Endothelial cell of umbilical vein (primary cell): ENCODE data around the gene COQ7. TPM values are rescaled to one million over a fixed set of nuclear protein-coding genes. Genes with fewer than 3 reads are reported as not detected.

Source experiments
- BruUV-seq: library from RNA; stranded (reverse); fragments of 400-500 nt; replicated peaks from 2 replicates; lab custom pipeline; 2021; lab: Mats Ljungman, UMichigan
- CTCF ChIA-PET: fragments of 300-600, 350-600 bp; sonication (Branson Sonifier 250); formaldehyde crosslinking; loops from one replicate; lab custom pipeline; 2021; ENCODE audit warnings: antibody characterized with exemption, inconsistent platforms; lab: Charles Lee
- POLR2A ChIA-PET: fragments of 300-600, 350-600 bp; sonication (Branson Sonifier 250); formaldehyde crosslinking; loops from one replicate; lab custom pipeline; 2021; ENCODE audit warnings: antibody characterized with exemption, inconsistent platforms; lab: Charles Lee
- DNase-seq: peaks from one replicate; pipeline ENCODE4 v3.0.0-alpha.2; 2011; ENCODE audit warnings: low read depth, low spot score
- FAIRE-seq: peaks from 2 replicates; lab custom pipeline; 2011; peaks lifted over from hg19 to GRCh38; lab: Jason Lieb, UNC
- H2AFZ ChIP-seq: 2 replicates; pipeline ENCODE4 v1.6.0; 2012; ENCODE audit warnings: low read depth, low read length, control low read depth, inconsistent platforms
- H3K27ac ChIP-seq: 2 replicates; pipeline ENCODE4 v1.5.1; 2011; ENCODE audit warnings: low read depth, mild to moderate bottlenecking, control low read depth, low read length, moderate library complexity; ENCODE audit not compliant: insufficient read depth
- H3K27me3 ChIP-seq, 2 experiments: 2 replicates each; pipeline versions ENCODE4 v1.6.0 to v1.6.1; 2011; ENCODE audit warnings: low read length in 2 of 2, mixed read lengths in 1 of 2; ENCODE audit not compliant: control insufficient read depth in 2 of 2, insufficient read depth in 2 of 2
- H3K36me3 ChIP-seq, 2 experiments: 2 replicates in 1 of 2; 3 replicates in 1 of 2; pipeline ENCODE4 v1.5.1; 2011; ENCODE audit warnings: low read length in 2 of 2, mild to moderate bottlenecking in 1 of 2, moderate library complexity in 1 of 2; ENCODE audit not compliant: control insufficient read depth in 2 of 2, insufficient read depth in 2 of 2; ENCODE audit errors: extremely low read depth in 1 of 2
- H3K4me1 ChIP-seq: 3 replicates; pipeline ENCODE4 v1.5.1; 2011; ENCODE audit warnings: mild to moderate bottlenecking, low read length; ENCODE audit not compliant: control insufficient read depth, insufficient read depth; ENCODE audit errors: extremely low read depth
- H3K4me2 ChIP-seq: 2 replicates; pipeline ENCODE4 v1.6.1; 2011; ENCODE audit warnings: low read length, control low read depth, mixed read lengths; ENCODE audit not compliant: insufficient read depth
- H3K4me3 ChIP-seq, 3 experiments: fragments of 200-600 bp in 1 of 3; sonication (generic), shearing (Covaris generic) in 1 of 3; replicated peaks in 1 of 3; 2 replicates each; pipeline ENCODE4 v1.5.1; 2011 to 2016; ENCODE audit warnings: control low read depth in 3 of 3, low read length in 3 of 3, mild to moderate bottlenecking in 2 of 3, inconsistent platforms in 1 of 3, low read depth in 1 of 3, moderate library complexity in 1 of 3; ENCODE audit not compliant: insufficient read depth in 1 of 3
- H3K79me2 ChIP-seq: 2 replicates; pipeline ENCODE4 v1.6.0; 2012; ENCODE audit warnings: low read length, inconsistent platforms; ENCODE audit not compliant: control insufficient read depth, insufficient read depth
- H3K9ac ChIP-seq: replicated peaks from 2 replicates; pipeline ENCODE3; 2011; ENCODE audit warnings: low read length, control low read depth; ENCODE audit not compliant: insufficient read depth; ENCODE audit errors: extremely low read depth
- H3K9me1 ChIP-seq: replicated peaks from 3 replicates; pipeline ENCODE4 v1.6.0; 2011; ENCODE audit warnings: mild to moderate bottlenecking, low read length; ENCODE audit not compliant: control insufficient read depth, insufficient read depth; ENCODE audit errors: extremely low read depth
- H3K9me3 ChIP-seq: replicated peaks from 2 replicates; pipeline ENCODE4 v1.5.1; 2012; ENCODE audit warnings: low read length, inconsistent platforms; ENCODE audit not compliant: control insufficient read depth, insufficient read depth
- H4K20me1 ChIP-seq: replicated peaks from 2 replicates; pipeline ENCODE3; 2011; ENCODE audit warnings: mild to moderate bottlenecking, low read length; ENCODE audit not compliant: control insufficient read depth, insufficient read depth; ENCODE audit errors: extremely low read depth
- EZH2 ChIP-seq: IDR thresholded peaks from 2 replicates; pipeline ENCODE4 v1.6.1; 2012; ENCODE audit warnings: borderline replicate concordance, low read depth, mild to moderate bottlenecking, moderate library complexity, low read length, inconsistent platforms; ENCODE audit not compliant: severe bottlenecking
- dilution Hi-C: fragments of 300-500 bp; cut with MboI; formaldehyde crosslinking; loops from one replicate; pipeline ENCODE4 v1.15.0; 2019; ENCODE audit warnings: low sequenced_read_pairs; ENCODE audit not compliant: extremely low pct_ligation_motif_present
- intact Hi-C: fragments of 100-400 bp; cut with micrococcal nuclease; formaldehyde crosslinking; loops from one replicate; pipeline ENCODE4 v1.10.0; 2022
- polyA plus RNA-seq, 4 experiments: library from polyadenylated mRNA; depleted of rRNA in 3 of 4; stranded (reverse) in 3 of 4; unstranded in 1 of 4; fragments of >200 nt; gene quantifications; 2 replicates each; pipeline versions ENCODE4 v1.2.1 to v1.2.3, GENCODE V29; 2011 to 2012; ENCODE audit warnings: missing spikeins in 1 of 4
- total RNA-seq: library from RNA; stranded (reverse); gene quantifications from 2 replicates; pipeline ENCODE4 v1.2.3, GENCODE V29; 2021
- TF ChIP-seq, protein P1 (sequence below), 2 donors: IDR thresholded peaks; 1 replicate in 1 of 2; 2 replicates in 1 of 2; pipeline ENCODE4 v1.5.1; 2011; ENCODE audit warnings: low read length in 2 of 2, mild to moderate bottlenecking in 2 of 2, moderate library complexity in 2 of 2, control low read depth in 1 of 2, inconsistent platforms in 1 of 2, low read depth in 1 of 2; ENCODE audit not compliant: insufficient read depth in 1 of 2; ENCODE audit errors: extremely low read depth in 1 of 2
- TF ChIP-seq, protein P2 (sequence below): IDR thresholded peaks from 2 replicates; pipeline ENCODE4 v1.6.1; 2011; ENCODE audit not compliant: insufficient read depth, insufficient read length

Gene COQ7
- total and polyA plus RNA-seq, 2 donors (not counting 3 experiments of a cell fraction or from before 2014, with no cell fraction given): 12.9 to 24.2 TPM

DNA sequence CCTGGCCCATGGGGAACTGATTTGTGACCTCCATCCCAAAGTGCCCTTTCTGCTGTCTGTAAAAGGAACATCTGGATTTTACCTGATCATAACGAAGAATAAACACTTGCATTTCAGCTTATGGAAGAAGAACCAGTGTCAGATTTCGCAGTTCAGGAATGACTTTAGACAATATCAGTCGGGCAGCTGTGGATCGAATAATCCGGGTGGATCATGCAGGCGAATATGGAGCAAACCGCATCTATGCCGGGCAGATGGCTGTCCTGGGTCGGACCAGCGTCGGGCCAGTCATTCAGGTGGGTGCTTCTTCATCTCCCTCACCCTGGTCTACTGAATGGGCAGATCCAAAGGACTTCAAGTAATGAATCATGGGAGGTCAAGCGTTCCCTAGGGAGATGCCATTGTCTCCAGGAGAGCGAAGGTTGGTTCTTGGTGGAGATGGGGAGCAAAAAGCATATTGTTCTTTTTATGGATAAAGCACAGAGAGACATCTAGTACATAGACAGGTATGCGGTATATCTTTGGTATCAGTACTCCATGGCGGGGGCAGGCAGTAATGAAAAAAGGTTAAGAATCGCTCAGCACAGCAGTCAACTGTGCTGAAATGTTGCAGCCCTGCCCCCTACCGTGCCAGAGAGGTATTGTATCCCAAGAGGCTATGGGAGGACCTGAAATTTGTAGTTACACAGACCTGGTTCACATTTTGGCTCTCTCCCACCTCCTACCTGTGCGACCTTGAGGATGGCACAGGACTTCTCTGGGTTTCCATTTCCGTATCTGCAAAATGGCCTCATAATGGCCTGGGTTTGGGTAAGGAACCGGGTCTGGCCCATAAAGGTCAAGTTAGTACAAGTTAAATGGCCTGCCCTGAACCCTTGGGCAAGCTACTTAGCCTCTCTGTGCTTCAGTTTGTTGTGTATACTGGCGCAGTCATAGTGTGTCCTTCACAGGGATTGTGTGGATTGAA is 4.7 kb downstream of the COQ7 start:
- no peak overlapping the region for H2AFZ ChIP-seq
- peaks cover 4 to 5% of the 10 kb centered on the region in 2 experiments for H3K36me3 ChIP-seq
- no peak overlapping the region for H3K4me3 ChIP-seq
- H3K9ac ChIP-seq: no peak overlapping the region
- peaks cover 6% of the 10 kb centered on the region for H3K4me1 ChIP-seq
- ChIA-PET CTCF (interaction anchor here (0.6 to 7.8 kb wide), 6 partner anchors 14 to 114 kb away, joined by 3 to 132 read pairs (median 4); partner anchors contain the start of gene TMC7), POLR2A (no interaction called here)
- H3K9me3 ChIP-seq: no peaks in the 10 kb centered on the region
- H3K27ac ChIP-seq: no peak overlapping the region
- FAIRE-seq (peak; percentile 90), DNase-seq (peak; percentile 70)
- no peak for TF ChIP-seq EZH2
- TF ChIP-seq, protein P1, sequence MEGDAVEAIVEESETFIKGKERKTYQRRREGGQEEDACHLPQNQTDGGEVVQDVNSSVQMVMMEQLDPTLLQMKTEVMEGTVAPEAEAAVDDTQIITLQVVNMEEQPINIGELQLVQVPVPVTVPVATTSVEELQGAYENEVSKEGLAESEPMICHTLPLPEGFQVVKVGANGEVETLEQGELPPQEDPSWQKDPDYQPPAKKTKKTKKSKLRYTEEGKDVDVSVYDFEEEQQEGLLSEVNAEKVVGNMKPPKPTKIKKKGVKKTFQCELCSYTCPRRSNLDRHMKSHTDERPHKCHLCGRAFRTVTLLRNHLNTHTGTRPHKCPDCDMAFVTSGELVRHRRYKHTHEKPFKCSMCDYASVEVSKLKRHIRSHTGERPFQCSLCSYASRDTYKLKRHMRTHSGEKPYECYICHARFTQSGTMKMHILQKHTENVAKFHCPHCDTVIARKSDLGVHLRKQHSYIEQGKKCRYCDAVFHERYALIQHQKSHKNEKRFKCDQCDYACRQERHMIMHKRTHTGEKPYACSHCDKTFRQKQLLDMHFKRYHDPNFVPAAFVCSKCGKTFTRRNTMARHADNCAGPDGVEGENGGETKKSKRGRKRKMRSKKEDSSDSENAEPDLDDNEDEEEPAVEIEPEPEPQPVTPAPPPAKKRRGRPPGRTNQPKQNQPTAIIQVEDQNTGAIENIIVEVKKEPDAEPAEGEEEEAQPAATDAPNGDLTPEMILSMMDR (IDR thresholded peaks at IDR 0.05; ENCODE audit: extremely low read depth in 1 of 2, insufficient read depth in 1 of 2, low read depth in 1 of 2, low read length in 2 of 2): peak; percentile 79 to 81
- TF ChIP-seq, protein P2, sequence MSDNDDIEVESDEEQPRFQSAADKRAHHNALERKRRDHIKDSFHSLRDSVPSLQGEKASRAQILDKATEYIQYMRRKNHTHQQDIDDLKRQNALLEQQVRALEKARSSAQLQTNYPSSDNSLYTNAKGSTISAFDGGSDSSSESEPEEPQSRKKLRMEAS: no peak
- no peaks in the 10 kb centered on the region for H3K27me3 ChIP-seq
- no peaks in the 10 kb centered on the region for H3K79me2 ChIP-seq
- dilution Hi-C loops: no loop called here
- H3K4me2 ChIP-seq: no peak overlapping the region
- no TSS peak for BruUV-seq
- intact Hi-C loops: loop anchor here (1.0 kb wide), 1 partner anchor 89 kb away; the partner anchor contains the start of gene TMC7
- H4K20me1 ChIP-seq: no peaks in the 10 kb centered on the region
- H3K9me1 ChIP-seq: no peaks in the 10 kb centered on the region
